Measurements from ENCODE around the gene SH3BP2. TPM values are rescaled to one million over a fixed set of nuclear protein-coding genes. Genes with fewer than 3 reads are reported as not detected.

The SH3BP2 gene
- total RNA-seq, 2 experiments from 2014 or later: 82.6 to 83.7 TPM

GRCh38 chr4:2805712-2806389, 13.0 kb downstream of the SH3BP2 start:
- no peaks in the 10 kb centered on the region for H3K27me3 Mint-ChIP-seq
- ATAC-seq (ENCODE audit: low read depth): no peak
- no peaks in the 10 kb centered on the region for H3K9me3 Mint-ChIP-seq
- peaks cover 1% of the 10 kb centered on the region for H3K36me3 Mint-ChIP-seq
- POLR2A ChIA-PET: no interaction called here
- no peak overlapping the region for H3K27ac Mint-ChIP-seq
- H3K4me1 Mint-ChIP-seq: peaks cover 22% of the 10 kb centered on the region
- no peak overlapping the region for H3K4me3 Mint-ChIP-seq
- no peak for DNase-seq

DNA sequence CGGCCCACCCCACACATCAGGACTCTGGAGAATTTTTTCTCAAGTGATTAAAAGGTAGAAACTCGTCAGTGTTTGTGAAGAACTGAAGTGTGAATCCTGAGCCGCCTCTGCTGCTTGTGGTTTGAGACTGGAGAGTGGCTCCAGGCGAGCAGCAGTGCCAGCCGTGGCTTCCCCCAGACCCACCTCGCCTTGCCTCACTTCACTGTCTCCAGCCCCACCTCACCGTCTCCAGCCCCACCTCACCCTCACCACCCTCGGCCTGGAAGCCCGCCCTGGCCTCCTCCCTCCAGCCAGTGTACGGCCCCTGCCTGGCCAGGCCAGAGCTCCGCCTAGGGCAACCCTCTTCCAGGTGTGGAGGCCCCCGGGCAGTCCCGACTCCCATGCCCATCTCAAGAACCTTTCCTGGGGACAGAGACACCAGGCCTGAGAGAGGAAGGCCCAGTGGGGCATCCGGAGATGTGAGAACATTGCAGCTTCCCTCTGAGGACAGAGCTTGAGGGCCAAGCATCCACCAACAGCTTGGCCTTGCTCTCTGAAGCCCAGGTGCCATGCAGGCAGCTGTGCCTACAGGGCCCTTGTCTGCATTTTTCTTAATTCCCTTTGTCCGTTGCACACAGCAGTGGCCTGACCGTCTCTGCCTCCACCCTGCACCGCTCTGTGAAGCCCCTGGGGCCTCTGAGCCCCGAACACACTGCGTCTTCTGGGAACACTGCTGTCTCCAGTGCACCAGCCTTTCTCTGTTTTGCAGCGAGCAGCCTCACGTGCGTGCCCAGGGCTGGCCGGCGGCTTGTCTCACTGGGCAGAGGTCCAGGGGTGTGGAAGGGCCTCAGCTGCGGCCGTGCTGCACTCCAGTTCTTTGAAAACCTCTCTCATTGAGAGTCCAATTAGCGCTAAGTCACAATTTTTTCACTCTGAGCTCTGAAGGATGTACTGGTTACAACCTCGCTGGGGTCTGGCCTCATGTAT, 13.8 kb downstream of the SH3BP2 start:
- ATAC-seq (ENCODE audit: low read depth) (no peak), DNase-seq (no peak)
- Mint-ChIP-seq H3K27me3 (no peaks in the 10 kb centered on the region), H3K4me3 (no peak overlapping the region), H3K36me3 (peaks cover 2% of the 10 kb centered on the region), H3K9me3 (no peaks in the 10 kb centered on the region), H3K4me1 (peaks cover 20% of the 10 kb centered on the region), H3K27ac (no peak overlapping the region)
- POLR2A ChIA-PET: no interaction called here

GRCh38 chr4:2807571-2807970, 14.7 kb downstream of the SH3BP2 start:
- POLR2A ChIA-PET: no interaction called here

GRCh38 chr4:2808001-2808400, 15.1 kb downstream of the SH3BP2 start:
- POLR2A ChIA-PET: no interaction called here
- ATAC-seq (ENCODE audit: low read depth) (no peak), DNase-seq (no peak)
- Mint-ChIP-seq H3K4me3 (no peak overlapping the region), H3K27ac (no peak overlapping the region), H3K27me3 (no peaks in the 10 kb centered on the region), H3K9me3 (no peaks in the 10 kb centered on the region), H3K36me3 (peaks cover 11% of the 10 kb centered on the region), H3K4me1 (peaks cover 21% of the 10 kb centered on the region)

More at GRCh38 chr4:2807571-2807970, 14.7 kb downstream of the SH3BP2 start:
- peaks cover 21% of the 10 kb centered on the region for H3K4me1 Mint-ChIP-seq
- H3K4me3 Mint-ChIP-seq: no peak overlapping the region
- DNase-seq (no peak), ATAC-seq (ENCODE audit: low read depth) (no peak)
- H3K9me3 Mint-ChIP-seq: no peaks in the 10 kb centered on the region
- peaks cover 8% of the 10 kb centered on the region for H3K36me3 Mint-ChIP-seq
- no peak overlapping the region for H3K27ac Mint-ChIP-seq
- H3K27me3 Mint-ChIP-seq: no peaks in the 10 kb centered on the region

GRCh38 chr4:2809610-2810180, 16.8 kb downstream of the SH3BP2 start:
- no peak for ATAC-seq (ENCODE audit: low read depth)
- H3K4me1 Mint-ChIP-seq: peaks cover 35% of the 10 kb centered on the region
- H3K27ac Mint-ChIP-seq: peak overlapping the region; percentile 42
- H3K9me3 Mint-ChIP-seq: no peaks in the 10 kb centered on the region
- no peak overlapping the region for H3K4me3 Mint-ChIP-seq
- DNase-seq: no peak
- H3K27me3 Mint-ChIP-seq: no peaks in the 10 kb centered on the region
- POLR2A ChIA-PET: interaction anchor here (1.1 kb wide), 1 partner anchor 28 kb away, joined by 3 read pairs; no protein-coding TSS in a partner anchor
- H3K36me3 Mint-ChIP-seq: peaks cover 15% of the 10 kb centered on the region

GRCh38 chr4:2810388-2810787, 17.5 kb downstream of the SH3BP2 start:
- H3K27ac Mint-ChIP-seq: peak overlapping the region; percentile 41
- POLR2A ChIA-PET: interaction anchor here (1.1 to 6.1 kb wide), 3 partner anchors 11 to 27 kb away, joined by 3 to 60 read pairs (median 17); no protein-coding TSS in a partner anchor
- H3K9me3 Mint-ChIP-seq: no peaks in the 10 kb centered on the region
- H3K4me1 Mint-ChIP-seq: peaks cover 39% of the 10 kb centered on the region
- no peaks in the 10 kb centered on the region for H3K27me3 Mint-ChIP-seq
- no peak for ATAC-seq (ENCODE audit: low read depth)
- no peak for DNase-seq
- H3K4me3 Mint-ChIP-seq: no peak overlapping the region
- H3K36me3 Mint-ChIP-seq: peaks cover 19% of the 10 kb centered on the region

- Mint-ChIP-seq H3K9me3 (no peaks in the 10 kb centered on the region), H3K4me3 (peak overlapping the region; percentile 86), H3K27ac (peak overlapping the region; percentile 99), H3K4me1 (peaks cover 53% of the 10 kb centered on the region), H3K27me3 (no peaks in the 10 kb centered on the region), H3K36me3 (peaks cover 30% of the 10 kb centered on the region)
- peak; percentile 78 for ATAC-seq (ENCODE audit: low read depth)
- POLR2A ChIA-PET: interaction anchor here (0.6 to 6.1 kb wide), 11 partner anchors 13 to 292 kb away, joined by 3 to 60 read pairs (median 4); partner anchors contain the start of gene ADD1
- DNase-seq: peak; percentile 73
These were observed 19.1 kb downstream of the SH3BP2 start for GRCh38 chr4:2811830-2812611.

- Mint-ChIP-seq H3K27me3 (no peaks in the 10 kb centered on the region), H3K27ac (peak overlapping the region; percentile 99), H3K4me1 (peaks cover 52% of the 10 kb centered on the region), H3K9me3 (no peaks in the 10 kb centered on the region), H3K4me3 (peak overlapping the region; percentile 86), H3K36me3 (peaks cover 32% of the 10 kb centered on the region)
- ATAC-seq (ENCODE audit: low read depth) (peak; percentile 3), DNase-seq (no peak)
- POLR2A ChIA-PET: interaction anchor here (0.6 to 6.1 kb wide), 15 partner anchors 12 to 293 kb away, joined by 3 to 60 read pairs (median 4); partner anchors contain the start of genes ADD1 and TNIP2
These were observed 19.9 kb downstream of the SH3BP2 start for GRCh38 chr4:2812612-2813354.

DNA sequence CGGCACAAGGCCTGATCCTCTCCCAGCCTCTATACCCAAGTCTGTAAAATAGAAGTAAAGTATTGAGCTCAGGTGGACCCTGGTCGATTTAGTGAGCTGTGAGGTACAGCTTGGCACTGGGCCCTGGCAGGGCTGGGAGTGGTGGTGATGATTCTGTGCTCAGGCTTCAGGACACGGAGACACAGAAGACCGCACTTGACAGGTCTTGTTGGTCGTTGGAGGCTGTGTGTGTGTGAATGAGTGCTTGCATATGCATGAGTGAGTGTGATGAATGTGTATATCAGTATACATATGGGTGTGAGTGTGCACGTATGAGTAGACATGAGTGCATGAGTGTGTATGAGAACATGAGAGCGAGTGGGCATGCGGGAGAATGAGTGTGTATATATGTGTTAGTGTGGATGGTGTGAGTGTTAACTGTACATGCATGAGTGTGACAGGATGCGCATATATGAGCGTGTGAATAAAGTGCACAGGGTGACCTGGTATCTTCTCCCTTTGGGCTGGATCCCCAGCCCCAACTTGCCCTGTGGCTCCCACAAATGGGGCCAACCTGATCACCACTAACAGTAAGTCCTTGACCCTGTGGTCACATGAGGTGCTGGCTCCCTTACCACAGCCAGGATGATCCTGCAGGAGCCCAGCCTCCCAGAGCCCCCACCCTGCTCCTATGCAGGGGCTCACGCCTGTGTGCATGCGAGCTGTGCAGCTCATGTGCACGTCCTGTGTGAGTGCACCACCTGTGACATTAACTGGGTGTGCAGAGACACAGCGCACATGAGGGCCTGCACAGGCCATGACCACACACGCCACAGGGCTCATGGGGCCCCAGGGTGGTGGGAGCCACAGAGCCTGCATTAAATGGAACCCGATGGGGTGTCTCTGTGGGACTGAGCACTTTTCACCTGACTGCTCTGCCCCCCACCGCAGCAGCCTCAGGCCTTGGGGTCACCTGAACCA, 20.8 kb downstream of the SH3BP2 start:
- H3K27me3 Mint-ChIP-seq: no peaks in the 10 kb centered on the region
- peak overlapping the region; percentile 99 for H3K27ac Mint-ChIP-seq
- peak overlapping the region; percentile 86 for H3K4me3 Mint-ChIP-seq
- peaks cover 32% of the 10 kb centered on the region for H3K36me3 Mint-ChIP-seq
- no peaks in the 10 kb centered on the region for H3K9me3 Mint-ChIP-seq
- peaks cover 52% of the 10 kb centered on the region for H3K4me1 Mint-ChIP-seq
- DNase-seq (no peak), ATAC-seq (ENCODE audit: low read depth) (no peak)
- POLR2A ChIA-PET: interaction anchor here (0.7 to 6.1 kb wide), 14 partner anchors 11 to 149 kb away, joined by 3 to 60 read pairs (median 4); partner anchors contain the start of genes GRK4, NOP14 and TNIP2

- Mint-ChIP-seq H3K4me1 (peaks cover 57% of the 10 kb centered on the region), H3K27me3 (no peaks in the 10 kb centered on the region), H3K9me3 (no peaks in the 10 kb centered on the region), H3K4me3 (peak overlapping the region; percentile 86), H3K36me3 (peaks cover 32% of the 10 kb centered on the region), H3K27ac (peak overlapping the region; percentile 99)
- ATAC-seq (ENCODE audit: low read depth): peak; percentile 16
- DNase-seq: no peak
- POLR2A ChIA-PET: interaction anchor here (0.8 to 6.1 kb wide), 6 partner anchors 15 to 148 kb away, joined by 3 to 60 read pairs (median 4); partner anchors contain the start of genes GRK4 and NOP14
These were observed 21.9 kb downstream of the SH3BP2 start for GRCh38 chr4:2814627-2815270.
